Naive B cell (primary cell): ENCODE data around the gene TYW3. TPM values are rescaled to one million over a fixed set of nuclear protein-coding genes. Genes with fewer than 3 reads are reported as not detected.
"Not testable (repeated sequence)": the region's sequence is repeated elsewhere in the genome, so short reads cannot be mapped to it uniquely, and the experiment has no call there.

Experiments used
- ATAC-seq, 2 donors: fragments of 150-1000 bp; cut with Tn5 transposase; 2 replicates each; pipeline ENCODE4 v1.10.0; 2021; ENCODE audit warnings: low read depth in 2 of 2, mild to moderate bottlenecking in 2 of 2, moderate library complexity in 2 of 2
- DNase-seq: peaks from one replicate; pipeline ENCODE4 v3.0.0; 2022
- H3K27ac Mint-ChIP-seq, 6 donors: one replicate each; pipeline ENCODE4 v1.8.0; 2020 to 2022; ENCODE audit warnings: mild to moderate bottlenecking in 6 of 6, mixed read lengths in 6 of 6, moderate library complexity in 5 of 6, inconsistent platforms in 2 of 6
- H3K27me3 Mint-ChIP-seq, 3 donors: one replicate each; pipeline ENCODE4 v1.8.0; 2021 to 2022; ENCODE audit warnings: mixed read lengths in 3 of 3, mild to moderate bottlenecking in 1 of 3
- H3K36me3 Mint-ChIP-seq, 2 donors: one replicate each; pipeline ENCODE4 v1.8.0; 2020 to 2022; ENCODE audit warnings: mixed read lengths in 2 of 2, inconsistent platforms in 1 of 2, mild to moderate bottlenecking in 1 of 2
- H3K4me1 Mint-ChIP-seq, 3 donors: one replicate each; pipeline ENCODE4 v1.8.0; 2020 to 2022; ENCODE audit warnings: mixed read lengths in 3 of 3, inconsistent platforms in 1 of 3, mild to moderate bottlenecking in 1 of 3, moderate library complexity in 1 of 3
- H3K4me3 Mint-ChIP-seq, 8 donors: one replicate each; pipeline ENCODE4 v1.8.0; 2020 to 2022; ENCODE audit warnings: mild to moderate bottlenecking in 8 of 8, mixed read lengths in 8 of 8, moderate library complexity in 8 of 8, inconsistent platforms in 2 of 8
- H3K9me3 Mint-ChIP-seq, 7 donors: one replicate each; pipeline ENCODE4 v1.8.0; 2020 to 2022; ENCODE audit warnings: mixed read lengths in 7 of 7, mild to moderate bottlenecking in 5 of 7, inconsistent platforms in 2 of 7, moderate library complexity in 1 of 7
- polyA plus RNA-seq, 6 donors: library from polyadenylated mRNA; unstranded; fragments of 300-500 nt; fragmentation: Illumina TruSeq; gene quantifications; one replicate each; pipeline ENCODE4 v1.2.3, GENCODE V29; 2021; ENCODE audit warnings: low read depth in 6 of 6

Gene TYW3
- polyA plus RNA-seq, 6 donors from 2014 or later: 4.9 to 12.5 (median 8.7) TPM

GRCh38 chr1:74740307-74740980 is 7.5 kb downstream of the TYW3 start:
- H3K36me3 Mint-ChIP-seq: peaks cover 39 to 56% of the 10 kb centered on the region in 2 donors
- H3K9me3 Mint-ChIP-seq, H3K27me3 Mint-ChIP-seq, H3K4me1 Mint-ChIP-seq, ATAC-seq, DNase-seq, H3K4me3 Mint-ChIP-seq, H3K27ac Mint-ChIP-seq: not testable (repeated sequence)

DNA sequence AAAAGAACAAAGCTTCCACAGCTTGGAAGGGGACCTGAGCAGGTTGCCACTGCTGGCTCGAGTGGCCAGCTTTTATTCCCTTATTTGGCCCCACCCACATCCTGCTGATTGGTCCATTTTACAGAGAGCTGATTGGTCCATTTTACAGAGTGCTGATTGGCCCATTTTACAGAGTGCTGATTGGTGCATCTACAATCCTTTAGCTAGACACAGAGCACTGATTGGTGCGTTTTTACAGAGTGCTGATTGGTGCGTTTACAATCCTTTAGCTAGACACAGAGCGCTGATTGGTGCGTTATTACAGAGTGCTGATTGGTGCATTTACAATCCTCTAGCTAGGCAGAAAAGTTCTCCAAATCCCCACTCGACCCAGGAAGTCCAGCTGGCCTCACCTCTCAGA is 12.3 kb downstream of the TYW3 start:
- H3K4me3 Mint-ChIP-seq, H3K27me3 Mint-ChIP-seq, ATAC-seq, H3K27ac Mint-ChIP-seq, DNase-seq, H3K9me3 Mint-ChIP-seq: not testable (repeated sequence)
- Mint-ChIP-seq H3K36me3 (peaks cover 46 to 60% of the 10 kb centered on the region in 2 donors), H3K4me1 (peaks cover 0 to 11% (median 3%) of the 10 kb centered on the region in 3 donors)

DNA sequence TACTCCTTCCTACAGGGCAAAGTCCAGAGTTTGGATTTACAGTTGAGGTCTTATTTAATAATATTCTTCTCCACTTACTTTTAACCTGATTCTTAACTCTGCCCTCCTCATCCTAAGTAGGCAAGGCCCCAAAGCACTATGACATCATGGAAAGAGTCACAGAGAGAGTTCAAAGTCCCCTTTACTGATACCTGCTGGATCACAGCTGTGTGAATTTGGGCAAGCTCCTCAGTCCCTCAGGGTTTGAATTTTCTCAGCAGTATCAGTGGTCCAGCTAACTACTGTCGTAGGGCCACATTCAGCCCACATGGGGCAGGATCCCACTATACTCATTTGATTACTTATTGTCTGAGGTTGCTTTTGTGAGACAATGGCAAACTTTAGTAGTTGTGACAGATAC is 16.0 kb downstream of the TYW3 start:
- Mint-ChIP-seq H3K9me3 (peaks cover 0 to 4% (median under 1%) of the 10 kb centered on the region in 7 donors), H3K4me3 (no peak overlapping the region), H3K4me1 (peaks cover 0 to 15% (median under 1%) of the 10 kb centered on the region in 3 donors), H3K27ac (no peak overlapping the region), H3K36me3 (peaks cover 57 to 60% of the 10 kb centered on the region in 2 donors), H3K27me3 (no peaks in the 10 kb centered on the region)
- ATAC-seq (no peak), DNase-seq (no peak)

DNA sequence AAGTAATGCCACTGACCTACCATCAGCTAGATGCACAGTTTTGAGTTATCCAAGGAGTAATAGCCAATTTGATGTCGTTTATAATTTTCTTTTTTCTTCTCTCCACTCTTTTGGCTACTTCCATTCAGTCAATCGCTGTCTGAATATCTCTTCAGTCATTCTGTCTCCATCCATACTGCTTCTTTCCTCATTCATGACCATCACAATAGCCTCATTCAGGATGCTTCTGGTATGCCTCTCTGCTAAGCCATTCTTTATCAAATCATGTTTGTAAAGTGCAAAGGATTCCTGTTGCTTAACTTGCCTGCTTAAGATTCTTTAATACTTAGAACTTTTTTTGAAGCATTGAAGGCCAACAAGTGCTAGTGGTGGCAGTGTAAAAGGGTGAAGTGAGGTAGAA is 20.2 kb downstream of the TYW3 start:
- DNase-seq (no peak), ATAC-seq (no peak)
- H3K27me3 Mint-ChIP-seq: no peaks in the 10 kb centered on the region
- peaks cover 4 to 19% (median 9%) of the 10 kb centered on the region in 7 donors for H3K9me3 Mint-ChIP-seq
- H3K4me1 Mint-ChIP-seq: peaks cover 0 to 4% (median 0%) of the 10 kb centered on the region in 3 donors
- no peak overlapping the region for H3K27ac Mint-ChIP-seq
- H3K4me3 Mint-ChIP-seq: no peak overlapping the region
- H3K36me3 Mint-ChIP-seq: peaks cover 69 to 74% of the 10 kb centered on the region in 2 donors

DNA sequence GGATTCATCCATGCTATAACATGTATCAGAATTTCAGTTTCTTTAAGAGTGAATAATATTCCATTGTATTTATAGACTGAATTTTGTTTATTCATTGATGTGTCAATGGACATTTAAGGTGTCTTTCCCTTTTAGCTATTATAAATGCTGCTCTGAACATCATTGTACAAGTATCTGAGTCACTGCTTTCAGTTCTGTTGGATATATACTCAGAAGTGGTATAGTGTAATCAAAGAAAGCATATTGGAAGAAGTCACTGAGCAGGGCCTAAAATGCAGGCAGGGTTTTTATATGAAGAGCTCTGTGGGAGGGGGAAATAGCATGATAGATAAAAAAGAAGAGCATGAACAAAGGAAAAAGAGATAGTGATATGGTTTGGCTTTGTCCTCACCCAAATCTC is 22.5 kb downstream of the TYW3 start:
- Mint-ChIP-seq H3K4me1 (peaks cover 0 to 4% (median 0%) of the 10 kb centered on the region in 3 donors), H3K27ac (no peak overlapping the region), H3K27me3 (no peaks in the 10 kb centered on the region), H3K9me3 (peaks cover 4 to 20% (median 11%) of the 10 kb centered on the region in 7 donors), H3K36me3 (peaks cover 69 to 70% of the 10 kb centered on the region in 2 donors), H3K4me3 (no peak overlapping the region)
- no peak for ATAC-seq
- DNase-seq: no peak

DNA sequence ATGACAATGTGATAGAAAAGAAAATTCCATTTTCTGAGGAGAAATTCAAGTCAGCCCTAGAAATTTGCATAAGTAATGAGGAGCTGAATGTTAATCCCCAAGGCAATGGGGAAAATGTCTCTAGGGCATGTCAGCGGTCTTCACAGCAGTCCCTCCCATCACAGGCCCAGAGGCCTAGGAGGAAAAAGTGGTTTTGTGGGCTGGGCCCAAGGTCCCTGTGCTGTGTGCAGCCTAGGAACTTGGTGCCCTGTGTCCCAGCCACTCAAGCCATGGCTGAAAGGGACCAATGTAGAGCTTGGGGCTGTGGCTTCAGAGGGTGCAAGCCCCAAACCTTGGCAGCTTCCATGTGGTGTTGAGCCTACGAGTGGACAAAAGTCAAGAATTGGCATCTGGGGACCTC is 23.7 kb downstream of the TYW3 start:
- not testable (repeated sequence) for H3K27ac Mint-ChIP-seq, DNase-seq, H3K27me3 Mint-ChIP-seq, H3K4me3 Mint-ChIP-seq, H3K4me1 Mint-ChIP-seq, ATAC-seq
- peaks cover 65 to 69% of the 10 kb centered on the region in 2 donors for H3K36me3 Mint-ChIP-seq
- peaks cover 4 to 20% (median 11%) of the 10 kb centered on the region in 7 donors for H3K9me3 Mint-ChIP-seq

GRCh38 chr1:74763807-74764206 is 30.9 kb downstream of the TYW3 start:
- H3K36me3 Mint-ChIP-seq: peaks cover 13 to 17% of the 10 kb centered on the region in 2 donors
- H3K4me3 Mint-ChIP-seq: no peak overlapping the region
- no peaks in the 10 kb centered on the region for H3K4me1 Mint-ChIP-seq
- H3K27me3 Mint-ChIP-seq: no peaks in the 10 kb centered on the region
- no peak for ATAC-seq
- no peak for DNase-seq
- no peak overlapping the region for H3K27ac Mint-ChIP-seq
- no peaks in the 10 kb centered on the region for H3K9me3 Mint-ChIP-seq

GRCh38 chr1:74766579-74766978 is 33.6 kb downstream of the TYW3 start:
- no peak overlapping the region for H3K27ac Mint-ChIP-seq
- H3K36me3 Mint-ChIP-seq: peaks cover 3 to 12% of the 10 kb centered on the region in 2 donors
- H3K27me3 Mint-ChIP-seq: no peaks in the 10 kb centered on the region
- DNase-seq (no peak), ATAC-seq (no peak)
- no peaks in the 10 kb centered on the region for H3K9me3 Mint-ChIP-seq
- no peaks in the 10 kb centered on the region for H3K4me1 Mint-ChIP-seq
- H3K4me3 Mint-ChIP-seq: no peak overlapping the region

DNA sequence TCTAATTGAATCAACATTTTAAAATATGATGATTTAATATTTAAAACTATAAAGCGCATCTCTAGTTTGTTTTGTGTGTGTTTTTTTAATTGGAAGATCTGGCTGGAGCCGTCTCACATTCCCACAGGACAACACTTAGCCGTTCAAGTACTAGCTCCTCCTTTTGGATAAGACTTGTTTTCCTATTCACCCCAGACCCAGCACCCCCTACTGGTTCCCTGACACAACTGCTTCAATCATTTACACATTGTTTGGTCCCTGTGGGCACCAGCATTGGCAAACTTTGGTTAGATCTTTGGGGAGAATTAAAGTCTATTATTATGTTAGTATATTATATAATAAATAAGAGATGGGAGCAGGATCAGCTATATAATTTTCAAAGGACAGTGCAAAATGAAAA is 34.5 kb downstream of the TYW3 start:
- H3K4me1 Mint-ChIP-seq: no peaks in the 10 kb centered on the region
- H3K4me3 Mint-ChIP-seq: no peak overlapping the region
- peaks cover 0 to 7% of the 10 kb centered on the region in 2 donors for H3K36me3 Mint-ChIP-seq
- DNase-seq (no peak), ATAC-seq (no peak)
- no peaks in the 10 kb centered on the region for H3K9me3 Mint-ChIP-seq
- H3K27me3 Mint-ChIP-seq: no peaks in the 10 kb centered on the region
- peak overlapping the region in 1 of 6 donors; percentile 60 for H3K27ac Mint-ChIP-seq

- peak; percentile 9 for DNase-seq
- Mint-ChIP-seq H3K36me3 (no peaks in the 10 kb centered on the region), H3K4me3 (no peak overlapping the region), H3K9me3 (no peaks in the 10 kb centered on the region), H3K27ac (no peak overlapping the region), H3K27me3 (peaks cover 0 to 8% (median 0%) of the 10 kb centered on the region in 3 donors), H3K4me1 (no peaks in the 10 kb centered on the region)
- peak in 1 of 2 donors; percentile 51 for ATAC-seq
These were observed 39.1 kb downstream of the TYW3 start for GRCh38 chr1:74771913-74772515.

DNA sequence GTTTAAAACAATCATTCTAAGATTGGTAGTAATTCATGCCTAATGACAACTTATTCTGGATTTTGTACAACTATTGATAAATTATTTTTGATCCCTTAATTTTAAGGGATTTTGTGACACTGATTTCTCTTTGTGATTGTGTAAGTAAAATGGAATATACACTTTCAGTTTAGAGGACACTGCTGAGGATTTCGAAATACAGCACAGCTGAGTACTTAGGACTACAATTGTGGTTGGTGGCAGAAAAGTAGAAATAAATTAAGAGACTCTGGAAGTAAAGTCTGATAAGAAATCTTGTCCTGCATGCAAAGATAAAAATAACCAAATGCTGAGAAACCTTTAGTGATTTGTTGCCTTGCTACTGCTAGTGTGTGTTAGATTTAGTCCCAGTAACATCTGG is 40.0 kb downstream of the TYW3 start:
- H3K36me3 Mint-ChIP-seq: no peaks in the 10 kb centered on the region
- ATAC-seq: no peak
- no peak overlapping the region for H3K27ac Mint-ChIP-seq
- H3K4me3 Mint-ChIP-seq: no peak overlapping the region
- no peaks in the 10 kb centered on the region for H3K9me3 Mint-ChIP-seq
- no peaks in the 10 kb centered on the region for H3K4me1 Mint-ChIP-seq
- peaks cover 0 to 8% (median 0%) of the 10 kb centered on the region in 3 donors for H3K27me3 Mint-ChIP-seq
- DNase-seq: no peak

DNA sequence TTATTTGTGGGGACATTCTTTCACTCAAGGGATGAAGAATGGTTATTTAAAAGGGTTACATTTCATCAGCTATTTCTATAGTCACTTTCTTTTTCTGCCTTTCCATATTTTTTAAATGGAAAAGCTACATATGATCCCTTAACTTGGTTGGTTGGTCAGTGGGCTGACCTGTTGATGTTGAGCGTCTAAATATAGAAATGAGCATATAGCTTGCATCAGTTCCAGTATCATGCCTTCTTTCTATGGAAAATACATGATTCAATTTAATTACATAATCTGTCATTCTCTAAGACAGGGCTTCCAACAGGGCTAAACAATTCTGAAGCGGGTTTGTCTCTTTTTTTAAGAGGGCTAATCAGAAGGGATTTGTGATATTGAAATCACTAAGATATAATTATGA is 40.6 kb downstream of the TYW3 start:
- Mint-ChIP-seq H3K27ac (no peak overlapping the region), H3K4me3 (no peak overlapping the region), H3K4me1 (no peaks in the 10 kb centered on the region), H3K27me3 (peaks cover 0 to 13% (median 6%) of the 10 kb centered on the region in 3 donors), H3K9me3 (no peaks in the 10 kb centered on the region), H3K36me3 (no peaks in the 10 kb centered on the region)
- DNase-seq: no peak
- no peak for ATAC-seq

GRCh38 chr1:74775735-74776134 is 42.8 kb downstream of the TYW3 start:
- Mint-ChIP-seq H3K4me3 (no peak overlapping the region), H3K9me3 (no peaks in the 10 kb centered on the region), H3K36me3 (no peaks in the 10 kb centered on the region), H3K4me1 (no peaks in the 10 kb centered on the region), H3K27me3 (peaks cover 0 to 15% (median 11%) of the 10 kb centered on the region in 3 donors), H3K27ac (no peak overlapping the region)
- no peak for DNase-seq
- ATAC-seq: no peak

- no peak for DNase-seq
- ATAC-seq: no peak
- Mint-ChIP-seq H3K9me3 (no peaks in the 10 kb centered on the region), H3K27me3 (peaks cover 2 to 22% (median 14%) of the 10 kb centered on the region in 3 donors), H3K4me3 (no peak overlapping the region), H3K4me1 (no peaks in the 10 kb centered on the region), H3K27ac (no peak overlapping the region), H3K36me3 (no peaks in the 10 kb centered on the region)
These were observed 44.6 kb downstream of the TYW3 start for GRCh38 chr1:74777525-74777924.
